WI38 (cell line): Measurements from ENCODE around the gene PCSK9.

Experiments used
- H3K4me3 ChIP-seq: 2 replicates; pipeline ENCODE4 v1.5.1; 2011; ENCODE audit warnings: low read depth, mild to moderate bottlenecking, control low read depth, low read length
- CTCF ChIP-seq: IDR thresholded peaks from 2 replicates; pipeline ENCODE4 v1.5.1; 2012; ENCODE audit warnings: low read depth, mild to moderate bottlenecking, control low read depth, low read length

The PCSK9 gene

DNA sequence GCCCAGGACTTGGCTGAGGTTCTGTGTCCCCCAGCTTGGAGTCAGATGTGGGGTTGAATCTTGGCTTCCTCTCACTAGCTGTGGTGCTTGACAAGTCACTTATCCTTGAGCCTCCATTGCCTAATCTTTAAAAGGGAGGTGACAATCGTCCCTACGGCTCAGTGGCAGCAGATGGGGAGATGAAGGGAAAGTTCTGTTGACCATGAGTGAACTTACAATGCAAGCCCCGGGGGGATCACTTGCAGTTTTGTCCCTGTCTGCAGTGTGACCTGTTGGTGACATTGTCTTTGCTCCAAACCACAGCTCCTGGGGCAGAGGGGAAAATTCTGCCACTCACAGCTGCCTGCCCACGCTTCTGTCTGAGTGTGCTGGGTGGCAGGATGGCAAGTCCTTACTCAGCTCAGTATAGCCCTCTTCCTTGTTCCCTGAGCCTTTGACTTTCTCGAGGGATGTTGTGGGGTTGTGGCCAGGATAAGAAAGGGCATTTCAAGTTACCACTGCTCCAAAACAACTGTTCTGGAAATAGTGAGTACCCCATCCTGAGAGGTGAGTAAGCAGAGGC, 1.7 kb downstream of the PCSK9 start:
- H3K4me3 ChIP-seq: no peak overlapping the region
- no peak for TF ChIP-seq CTCF

DNA sequence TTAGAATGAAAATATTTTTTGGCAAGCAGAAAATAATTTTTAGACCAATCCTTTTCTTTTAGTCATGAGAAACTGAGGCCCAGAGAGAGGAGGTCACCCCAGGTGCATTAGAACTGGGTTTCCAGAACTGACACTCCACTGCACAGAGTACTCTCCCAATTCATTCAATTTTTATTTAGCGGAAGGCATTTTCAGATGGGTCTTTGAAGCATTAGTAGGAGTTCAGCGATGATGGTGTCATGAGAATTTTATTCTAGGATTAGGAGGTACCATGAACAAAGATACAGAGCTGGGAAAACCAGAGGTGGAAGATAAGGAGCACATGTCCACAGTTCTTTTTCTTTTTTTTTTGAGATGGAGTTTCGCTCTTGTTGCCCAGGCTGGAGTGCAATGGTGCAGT, 2.3 kb downstream of the PCSK9 start:
- no peak overlapping the region for H3K4me3 ChIP-seq
- no peak for TF ChIP-seq CTCF

GRCh38 chr1:55043011-55043410, 3.7 kb downstream of the PCSK9 start:
- no peak for TF ChIP-seq CTCF
- H3K4me3 ChIP-seq: no peak overlapping the region

DNA sequence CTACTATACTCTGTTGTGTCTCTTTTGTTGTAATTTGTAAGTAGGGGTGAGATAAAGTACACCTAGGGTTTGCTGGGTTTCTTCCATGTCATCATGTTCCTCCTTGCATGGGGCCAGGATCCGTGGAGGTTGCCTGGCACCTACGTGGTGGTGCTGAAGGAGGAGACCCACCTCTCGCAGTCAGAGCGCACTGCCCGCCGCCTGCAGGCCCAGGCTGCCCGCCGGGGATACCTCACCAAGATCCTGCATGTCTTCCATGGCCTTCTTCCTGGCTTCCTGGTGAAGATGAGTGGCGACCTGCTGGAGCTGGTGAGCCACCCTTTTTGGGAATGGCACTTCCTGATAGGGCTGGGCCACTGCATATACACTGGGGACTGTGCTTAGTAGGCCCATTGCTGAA, 4.4 kb downstream of the PCSK9 start:
- TF ChIP-seq CTCF: no peak
- H3K4me3 ChIP-seq: no peak overlapping the region

DNA sequence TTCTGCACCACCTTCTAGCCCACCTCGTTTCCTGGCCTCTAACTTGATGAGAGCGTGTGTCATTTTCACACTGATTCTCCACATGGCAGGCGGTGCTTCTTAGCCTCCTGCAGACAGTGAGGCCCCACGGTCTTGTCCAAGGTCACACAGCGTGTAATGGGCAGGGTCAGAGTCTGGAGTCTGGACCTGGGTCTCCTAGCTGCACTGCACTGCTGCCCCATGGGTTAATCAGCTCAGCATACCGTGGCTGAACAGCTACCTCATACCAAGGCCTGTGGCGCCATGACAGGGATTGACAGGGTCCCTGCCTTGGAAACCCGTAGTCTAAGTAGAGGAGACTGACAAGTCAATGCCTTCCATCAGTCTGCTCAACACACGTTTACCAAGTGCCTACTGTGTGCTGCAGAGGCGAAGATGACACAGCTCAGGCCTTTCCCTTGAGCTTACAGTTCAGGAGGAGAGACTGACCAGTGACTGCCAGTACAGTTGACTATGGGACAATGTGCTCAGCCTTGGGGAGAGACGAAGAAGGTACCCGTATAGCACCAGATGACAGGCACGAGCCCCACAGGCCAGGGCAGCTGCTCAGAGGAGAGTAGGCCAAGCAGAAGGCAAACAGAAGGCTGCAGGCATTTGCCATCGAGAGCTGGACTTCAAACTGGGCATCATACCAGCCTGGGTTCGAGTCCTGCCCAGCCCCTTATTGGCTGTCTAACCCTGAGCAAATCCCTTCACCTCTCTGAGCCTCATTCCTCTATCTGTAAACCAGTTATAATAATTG, 5.5 kb downstream of the PCSK9 start:
- no peak overlapping the region for H3K4me3 ChIP-seq
- TF ChIP-seq CTCF: no peak

GRCh38 chr1:55045430-55045829, 6.1 kb downstream of the PCSK9 start:
- H3K4me3 ChIP-seq: no peak overlapping the region
- no peak for TF ChIP-seq CTCF

DNA sequence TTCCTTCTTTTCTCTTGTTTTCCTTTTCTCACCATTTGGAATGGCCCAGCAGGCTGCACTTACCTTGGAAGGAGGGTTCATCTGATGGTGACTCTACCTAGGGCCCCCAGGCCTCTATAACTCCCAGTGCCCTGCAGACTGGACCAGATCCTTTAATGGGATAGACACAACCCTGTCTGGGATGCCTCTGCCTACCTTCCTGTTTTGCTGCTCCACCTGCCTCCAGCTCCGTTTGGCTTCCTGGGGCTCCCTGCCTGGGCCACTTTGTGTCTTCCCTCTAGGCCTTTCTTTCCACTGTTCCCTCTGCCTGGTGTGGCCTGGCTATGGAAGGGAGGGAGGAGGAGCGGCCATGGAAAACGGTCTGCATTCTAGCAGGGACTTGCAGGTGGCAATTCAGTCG, 7.5 kb downstream of the PCSK9 start:
- TF ChIP-seq CTCF: no peak

More for the DNA sequence above, 7.5 kb downstream of the PCSK9 start:
- H3K4me3 ChIP-seq: no peak overlapping the region
